ENCODE data around the gene TMEM258. TPM values are rescaled to one million over a fixed set of nuclear protein-coding genes. Genes with fewer than 3 reads are reported as not detected.

Gene TMEM258
- polyA plus RNA-seq, 1 of the 3 experiments (the other 2 are of a cell fraction) = 454 TPM

DNA sequence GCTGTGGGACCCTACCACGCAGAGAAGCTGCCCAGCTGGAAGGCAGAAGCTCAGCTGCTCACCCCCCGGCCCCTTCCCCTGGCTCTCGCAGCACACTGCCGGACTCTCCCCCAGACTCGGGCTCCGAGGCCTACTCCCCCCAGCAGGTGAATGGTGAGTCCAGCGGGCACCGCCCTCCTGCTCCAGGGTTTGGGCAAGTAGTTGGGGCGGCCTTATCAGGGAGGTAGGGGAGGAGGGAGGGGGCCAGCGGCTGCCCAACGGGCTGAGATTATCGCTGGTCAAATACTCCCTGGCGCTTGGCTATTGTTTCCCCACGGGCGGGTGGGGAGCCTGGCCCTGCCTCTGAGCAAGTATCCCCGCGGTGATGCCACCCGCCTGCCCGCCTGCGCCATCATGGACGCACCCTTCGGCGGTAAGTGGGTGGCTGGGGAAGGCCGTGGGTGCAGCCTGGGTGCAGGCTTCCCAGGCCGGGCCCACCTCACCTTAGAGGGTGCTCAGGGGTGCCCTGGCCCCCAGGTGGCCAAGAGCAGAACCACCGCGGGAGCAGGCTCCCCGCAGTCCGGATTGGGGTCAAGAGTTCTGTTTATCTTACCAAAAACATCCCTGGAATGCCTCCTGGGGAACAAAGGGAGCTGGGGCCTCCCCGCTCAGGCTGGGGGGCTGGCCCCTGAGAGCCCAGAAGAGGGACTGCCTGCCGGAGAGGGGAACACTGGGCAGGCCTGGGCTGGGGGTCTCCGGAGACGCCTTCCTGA is 23.1 kb downstream of the TMEM258 start:
- Histone ChIP-seq H3K79me2 (ENCODE audit: insufficient read depth) (no peaks in the 10 kb centered on the region), H2AFZ (ENCODE audit: low read depth) (no peak overlapping the region), H3K4me2 (no peak overlapping the region), H3K9ac (no peak overlapping the region), H3K9me2 (no peaks in the 10 kb centered on the region), H3K4me3 (ENCODE audit: low read depth in 2 of 2, low read length in 1 of 2) (no peak overlapping the region), H3K27ac (ENCODE audit: low read depth in 2 of 2, low read length in 1 of 2) (no peak overlapping the region), H3K9me3 (no peaks in the 10 kb centered on the region), H4K20me1 (ENCODE audit: insufficient read depth) (no peaks in the 10 kb centered on the region), H3K36me3 (replicated peaks in 1 of 2; ENCODE audit: control insufficient read depth in 1 of 2, insufficient read depth in 2 of 2, low read length in 1 of 2) (no peaks in the 10 kb centered on the region), H3K4me1 (ENCODE audit: control insufficient read depth in 1 of 2, insufficient read depth in 2 of 2, low read depth in 1 of 2, low read length in 1 of 2) (peaks cover 0 to 45% of the 10 kb centered on the region in 2 experiments; a peak in 1 of 4 replicates), H3K27me3 (ENCODE audit: insufficient read depth) (no peaks in the 10 kb centered on the region), H3F3A (replicated peaks; ENCODE audit: insufficient read depth) (no peaks in the 10 kb centered on the region)
- CTCF ChIA-PET = interaction anchor here (0.6 to 14.3 kb wide), 5 partner anchors 19 to 842 kb away, joined by 3 to 140 read pairs (median 4); no protein-coding TSS in a partner anchor
- POLR2A ChIA-PET = interaction anchor here (1.2 kb wide), 1 partner anchor 25 kb away, joined by 3 read pairs; no protein-coding TSS in a partner anchor
- no peak for TF ChIP-seq YY1 (IDR thresholded peaks at IDR 0.05; ENCODE audit: low read depth)
- TF ChIP-seq, protein P1, sequence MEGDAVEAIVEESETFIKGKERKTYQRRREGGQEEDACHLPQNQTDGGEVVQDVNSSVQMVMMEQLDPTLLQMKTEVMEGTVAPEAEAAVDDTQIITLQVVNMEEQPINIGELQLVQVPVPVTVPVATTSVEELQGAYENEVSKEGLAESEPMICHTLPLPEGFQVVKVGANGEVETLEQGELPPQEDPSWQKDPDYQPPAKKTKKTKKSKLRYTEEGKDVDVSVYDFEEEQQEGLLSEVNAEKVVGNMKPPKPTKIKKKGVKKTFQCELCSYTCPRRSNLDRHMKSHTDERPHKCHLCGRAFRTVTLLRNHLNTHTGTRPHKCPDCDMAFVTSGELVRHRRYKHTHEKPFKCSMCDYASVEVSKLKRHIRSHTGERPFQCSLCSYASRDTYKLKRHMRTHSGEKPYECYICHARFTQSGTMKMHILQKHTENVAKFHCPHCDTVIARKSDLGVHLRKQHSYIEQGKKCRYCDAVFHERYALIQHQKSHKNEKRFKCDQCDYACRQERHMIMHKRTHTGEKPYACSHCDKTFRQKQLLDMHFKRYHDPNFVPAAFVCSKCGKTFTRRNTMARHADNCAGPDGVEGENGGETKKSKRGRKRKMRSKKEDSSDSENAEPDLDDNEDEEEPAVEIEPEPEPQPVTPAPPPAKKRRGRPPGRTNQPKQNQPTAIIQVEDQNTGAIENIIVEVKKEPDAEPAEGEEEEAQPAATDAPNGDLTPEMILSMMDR (IDR thresholded peaks at IDR 0.05) = peak; percentile 26
- DNase-seq = no peak
- 70% methylated on average over 5 of the region's 33 CpGs for WGBS (ENCODE audit: low lambda C conversion rate)

DNA sequence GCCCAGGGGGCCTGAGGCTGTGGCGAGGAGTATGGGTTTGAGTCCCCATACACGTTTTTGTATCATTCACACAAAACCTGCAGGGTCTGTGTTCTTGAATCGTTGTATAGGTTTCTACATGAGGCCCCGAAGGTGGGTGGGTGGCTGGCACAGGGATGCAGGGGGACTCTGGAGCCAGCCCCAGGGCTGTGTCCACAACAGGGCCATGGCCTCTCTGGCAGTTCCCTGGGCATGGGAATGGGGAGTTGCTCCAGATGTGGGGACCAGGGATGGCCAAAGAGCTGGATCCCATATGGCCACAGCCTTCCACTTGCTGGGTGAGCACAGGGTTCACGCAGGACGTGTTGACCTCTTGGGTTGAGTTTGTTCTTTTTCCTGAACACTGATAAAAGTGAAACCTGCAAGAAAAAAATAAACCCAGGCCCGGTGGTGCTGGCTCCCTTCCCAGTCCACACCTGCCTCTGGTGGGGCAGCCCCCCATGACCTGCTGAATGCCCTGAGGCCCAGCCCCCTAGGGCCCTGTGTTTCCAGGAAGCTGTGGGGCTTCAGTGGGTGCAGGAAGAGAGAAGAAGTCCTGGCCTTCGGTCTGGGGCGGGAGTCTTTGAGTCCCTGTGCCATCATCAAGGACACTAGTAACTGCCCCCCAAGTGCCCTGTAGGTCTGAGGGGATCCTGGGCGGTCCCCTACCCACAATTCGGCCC is 23.9 kb downstream of the TMEM258 start:
- Histone ChIP-seq H3K9ac (no peak overlapping the region), H3K4me1 (ENCODE audit: control insufficient read depth in 1 of 2, insufficient read depth in 2 of 2, low read depth in 1 of 2, low read length in 1 of 2) (peaks cover 0 to 39% of the 10 kb centered on the region in 2 experiments; a peak in 1 of 4 replicates), H3K9me3 (no peaks in the 10 kb centered on the region), H3K4me2 (no peak overlapping the region), H2AFZ (ENCODE audit: low read depth) (no peak overlapping the region), H3K9me2 (no peaks in the 10 kb centered on the region), H4K20me1 (ENCODE audit: insufficient read depth) (no peaks in the 10 kb centered on the region), H3K4me3 (ENCODE audit: low read depth in 2 of 2, low read length in 1 of 2) (no peak overlapping the region), H3F3A (replicated peaks; ENCODE audit: insufficient read depth) (no peaks in the 10 kb centered on the region), H3K79me2 (ENCODE audit: insufficient read depth) (no peaks in the 10 kb centered on the region), H3K36me3 (replicated peaks in 1 of 2; ENCODE audit: control insufficient read depth in 1 of 2, insufficient read depth in 2 of 2, low read length in 1 of 2) (no peaks in the 10 kb centered on the region), H3K27me3 (ENCODE audit: insufficient read depth) (no peaks in the 10 kb centered on the region), H3K27ac (ENCODE audit: low read depth in 2 of 2, low read length in 1 of 2) (peak overlapping the region in 1 of 2 experiments; percentile 14; a peak in 1 of 4 replicates)
- TF ChIP-seq TAF1 (IDR thresholded peaks at IDR 0.05; ENCODE audit: borderline replicate concordance, low read depth, low read length) = no peak
- TF ChIP-seq NFIC (IDR thresholded peaks at IDR 0.05; ENCODE audit: borderline replicate concordance) = no peak
- no peak for TF ChIP-seq RXRA (IDR thresholded peaks at IDR 0.05; ENCODE audit: borderline replicate concordance, low read depth)
- TF ChIP-seq, protein P2, sequence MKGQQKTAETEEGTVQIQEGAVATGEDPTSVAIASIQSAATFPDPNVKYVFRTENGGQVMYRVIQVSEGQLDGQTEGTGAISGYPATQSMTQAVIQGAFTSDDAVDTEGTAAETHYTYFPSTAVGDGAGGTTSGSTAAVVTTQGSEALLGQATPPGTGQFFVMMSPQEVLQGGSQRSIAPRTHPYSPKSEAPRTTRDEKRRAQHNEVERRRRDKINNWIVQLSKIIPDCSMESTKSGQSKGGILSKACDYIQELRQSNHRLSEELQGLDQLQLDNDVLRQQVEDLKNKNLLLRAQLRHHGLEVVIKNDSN (IDR thresholded peaks at IDR 0.05; ENCODE audit: borderline replicate concordance, low read depth) = no peak
- no peak for TF ChIP-seq YY1 (IDR thresholded peaks at IDR 0.05; ENCODE audit: low read depth)
- TF ChIP-seq EP300 (IDR thresholded peaks at IDR 0.05; ENCODE audit: borderline replicate concordance in 1 of 2, low read depth in 1 of 2, low read length in 1 of 2) = no peak
- TF ChIP-seq SIN3A (IDR thresholded peaks at IDR 0.05; ENCODE audit: borderline replicate concordance, low read depth, low read length) = no peak
- TF ChIP-seq RAD21 (IDR thresholded peaks at IDR 0.05; ENCODE audit: low read length) = no peak
- 59% methylated on average over 9 of the region's 11 CpGs for WGBS (ENCODE audit: low lambda C conversion rate)
- peak; percentile 63 for DNase-seq
- ChIA-PET CTCF (interaction anchor here (1.0 to 14.3 kb wide), 4 partner anchors 10 to 35 kb away, joined by 3 to 140 read pairs (median 4); no protein-coding TSS in a partner anchor), POLR2A (interaction anchor here (1.2 kb wide), 1 partner anchor 24 kb away, joined by 3 read pairs; no protein-coding TSS in a partner anchor)

Data from SK-N-SH (cell line).